ENCODE measurements around the gene DOCK4.
A peak's percentile ranks its signal among the peaks of the same experiment; 100 is the strongest.

Gene DOCK4

GRCh38 chr7:112036071-112036470, 170.1 kb downstream of the DOCK4 start:
- no peak for DNase-seq

DNA sequence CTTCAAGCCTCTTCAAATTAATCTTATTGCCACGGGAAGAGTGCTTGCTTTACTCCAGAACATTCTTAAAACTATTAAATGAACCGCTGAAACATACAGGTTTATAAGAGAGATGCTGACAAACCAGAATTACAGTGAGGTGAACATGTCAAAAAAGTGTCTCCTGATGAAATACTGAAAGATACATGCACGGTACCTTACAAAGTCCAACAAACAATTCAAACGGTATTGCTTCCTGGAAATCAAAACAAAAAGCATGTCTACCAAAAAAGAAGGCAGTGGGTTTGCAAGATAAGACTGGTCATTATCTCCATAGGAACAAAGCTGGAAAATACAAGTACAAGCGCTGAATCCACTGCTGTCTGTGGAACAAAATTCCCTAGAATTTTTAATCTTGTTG, 174.5 kb downstream of the DOCK4 start:
- DNase-seq: no peak

- DNase-seq: no peak
Observed at GRCh38 chr7:112025556-112025955, 180.6 kb downstream of the DOCK4 start.

- no peak for DNase-seq
Observed at GRCh38 chr7:112023786-112024185, 182.4 kb downstream of the DOCK4 start.

- no peak for DNase-seq
Observed at GRCh38 chr7:112023282-112023681, 182.9 kb downstream of the DOCK4 start.

DNA sequence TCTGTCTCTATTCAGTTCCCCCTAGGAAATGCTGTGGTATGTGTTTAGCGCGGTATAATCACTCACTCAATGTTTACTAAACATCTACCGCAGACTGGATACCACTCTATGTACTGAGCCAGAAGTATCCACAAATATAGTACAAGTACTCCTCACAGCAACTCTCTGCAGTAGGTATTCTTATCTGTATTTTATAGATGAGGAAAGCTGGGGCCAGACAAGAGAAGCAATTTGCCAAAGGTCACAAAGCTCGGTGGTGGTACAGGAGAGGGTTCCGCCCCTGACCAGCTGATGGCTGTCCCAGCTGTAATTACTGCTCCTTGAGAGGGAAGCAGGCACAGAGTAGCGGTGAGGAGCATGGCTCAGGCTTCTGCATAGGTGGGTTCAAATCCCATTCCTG, 184.1 kb downstream of the DOCK4 start:
- DNase-seq: no peak

GRCh38 chr7:112021379-112022044, 184.7 kb downstream of the DOCK4 start:
- no peak for DNase-seq

- DNase-seq: no peak
Observed at GRCh38 chr7:112020800-112021199, 185.4 kb downstream of the DOCK4 start.

DNA sequence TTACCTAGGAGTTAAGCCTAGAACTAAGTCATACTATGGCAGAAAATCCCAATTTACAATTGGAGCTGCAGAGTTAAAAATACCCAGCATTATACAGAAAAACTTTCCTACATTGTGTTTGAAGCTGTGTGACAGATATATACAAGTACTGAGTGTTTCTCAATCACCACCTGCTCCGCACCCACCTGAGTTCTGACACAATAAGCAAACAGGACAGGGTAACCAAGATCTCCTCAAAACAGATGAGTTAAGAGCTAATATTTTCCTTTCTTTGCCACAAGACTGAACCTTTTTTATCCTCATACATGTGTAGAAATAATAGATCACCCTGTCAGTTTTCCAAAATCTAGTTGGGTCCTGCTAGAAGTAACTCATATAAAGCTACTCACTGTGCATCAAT, 186.3 kb downstream of the DOCK4 start:
- DNase-seq: no peak

GRCh38 chr7:112018305-112019030, 187.7 kb downstream of the DOCK4 start:
- no peak for DNase-seq

DNA sequence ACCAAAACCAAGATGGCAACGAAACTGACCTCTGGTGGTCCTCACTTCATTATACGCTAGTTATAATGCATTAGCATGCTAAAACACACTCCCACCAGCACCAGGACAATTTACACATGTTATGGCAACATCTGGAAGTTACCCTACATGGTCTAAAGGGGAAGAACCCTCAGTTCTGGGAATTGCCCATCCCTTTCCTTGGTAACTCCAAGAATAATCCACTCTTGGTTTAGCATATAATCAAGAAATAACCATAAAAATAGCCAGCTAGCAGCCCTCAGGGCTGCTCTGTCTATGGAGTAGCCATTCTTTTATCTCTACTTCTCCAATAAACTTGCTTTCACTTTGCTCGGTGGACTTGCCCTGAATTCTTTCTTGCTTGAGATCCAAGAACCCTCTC, 191.1 kb downstream of the DOCK4 start:
- DNase-seq: no peak

- DNase-seq: no peak
Observed at GRCh38 chr7:112014347-112014746, 191.9 kb downstream of the DOCK4 start.

GRCh38 chr7:112013274-112013673, 192.9 kb downstream of the DOCK4 start:
- no peak for DNase-seq

DNA sequence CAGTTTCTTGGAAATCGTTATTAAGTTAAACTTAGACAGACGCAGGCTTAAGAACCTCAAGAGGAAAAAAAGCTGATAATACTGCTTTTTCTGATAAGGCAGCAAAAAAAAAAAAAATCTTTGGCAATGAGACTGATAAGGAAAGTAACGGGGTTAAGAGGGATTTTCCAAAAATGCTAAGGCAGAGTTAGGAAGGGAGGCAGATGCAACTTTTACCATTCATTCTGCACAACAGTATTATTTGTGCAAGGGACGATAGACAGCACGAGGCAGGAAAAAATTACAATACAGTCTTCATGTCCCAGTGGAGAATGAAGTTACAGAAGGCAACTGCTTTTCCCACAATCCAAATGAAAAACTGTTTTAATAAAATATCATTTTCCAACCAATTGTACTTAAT, 194.0 kb downstream of the DOCK4 start:
- DNase-seq: no peak

GRCh38 chr7:112010994-112011393, 195.2 kb downstream of the DOCK4 start:
- DNase-seq: no peak

- DNase-seq: no peak
Observed at GRCh38 chr7:112010109-112010508, 196.1 kb downstream of the DOCK4 start.

GRCh38 chr7:112009081-112009480, 197.1 kb downstream of the DOCK4 start:
- DNase-seq: no peak

GRCh38 chr7:112007185-112007584, 199.0 kb downstream of the DOCK4 start:
- DNase-seq: no peak

- DNase-seq: no peak
Observed at GRCh38 chr7:112006071-112006470, 200.1 kb downstream of the DOCK4 start.

GRCh38 chr7:112005205-112005775, 200.9 kb downstream of the DOCK4 start:
- DNase-seq: no peak

DNA sequence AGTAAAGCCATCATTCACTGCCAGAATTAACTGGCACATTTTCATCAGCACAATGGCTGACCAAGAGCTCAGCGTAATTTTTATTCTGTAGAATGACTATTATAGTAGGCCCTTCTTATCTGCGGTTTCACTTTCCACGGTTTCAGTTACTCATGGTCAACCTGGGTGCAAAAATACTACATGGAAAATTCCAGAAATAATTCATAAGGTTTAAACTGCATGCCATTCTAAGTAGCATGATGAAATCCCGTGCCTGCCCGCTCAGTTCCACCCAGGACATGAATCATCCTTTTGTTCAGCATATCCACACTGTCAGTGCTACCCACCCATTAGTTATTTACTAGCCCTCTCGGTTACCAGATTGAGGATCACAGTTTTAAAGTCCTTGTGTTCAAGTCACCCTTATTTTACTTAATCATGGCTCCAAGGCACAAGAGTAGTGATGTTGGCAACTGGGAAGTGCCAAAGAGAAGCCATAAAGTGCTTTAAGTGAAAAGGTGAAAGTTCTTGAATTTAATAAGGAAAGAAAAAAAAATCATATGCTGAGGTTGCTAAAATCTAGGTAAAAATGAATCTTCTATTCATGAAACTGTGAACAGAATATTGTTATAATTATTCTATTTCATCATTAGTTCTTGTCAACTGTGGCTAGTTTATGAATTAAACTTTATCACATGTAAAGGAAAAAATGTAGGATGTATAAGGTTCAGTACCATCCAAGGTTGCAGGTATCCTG, 204.9 kb downstream of the DOCK4 start:
- DNase-seq: peak; percentile 18

DNA sequence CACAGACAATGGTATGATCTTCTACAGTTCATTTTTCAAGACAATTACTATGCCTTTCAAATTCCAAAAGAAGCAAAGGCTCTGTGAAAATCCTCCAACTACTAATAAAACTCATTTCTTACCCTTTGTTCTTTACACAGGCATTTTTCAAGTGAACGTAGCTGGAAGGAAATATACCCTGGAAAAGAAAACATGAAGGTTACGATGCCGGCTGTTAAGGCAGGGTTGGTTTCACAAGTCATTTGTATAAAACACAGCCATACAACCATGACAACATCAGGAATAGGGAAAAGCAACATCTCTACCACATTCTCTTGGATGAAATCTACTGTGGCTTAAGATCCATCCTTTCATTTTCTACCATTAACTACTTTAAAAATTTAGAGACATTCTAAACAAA, 207.9 kb downstream of the DOCK4 start:
- DNase-seq: no peak

GRCh38 chr7:111997546-111997945, 208.7 kb downstream of the DOCK4 start:
- DNase-seq: no peak

DNA sequence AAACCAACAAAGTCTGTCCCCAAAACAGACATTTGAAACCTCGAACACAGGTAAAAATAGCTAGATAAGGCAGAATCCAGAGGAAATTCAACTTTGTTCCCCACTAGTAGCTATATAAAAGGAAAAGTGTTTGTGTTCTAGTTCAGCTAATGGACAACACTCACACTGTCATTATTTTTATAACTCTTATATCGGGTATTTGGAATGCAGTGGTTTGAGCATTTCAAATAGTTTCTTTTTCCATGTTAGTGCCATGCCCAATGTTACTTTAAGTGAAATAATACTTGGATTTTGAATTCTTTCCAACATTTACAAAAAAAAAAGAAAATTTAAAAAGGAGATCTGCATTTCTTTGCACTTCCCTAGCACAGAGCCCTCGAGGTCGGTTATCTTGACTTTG, 213.6 kb downstream of the DOCK4 start:
- no peak for DNase-seq
